CD14-positive monocyte (primary cell): ENCODE data around the gene CD248. TPM values are rescaled to one million over a fixed set of nuclear protein-coding genes. Genes with fewer than 3 reads are reported as not detected.
"Not testable (repeated sequence)": the region's sequence is repeated elsewhere in the genome, so short reads cannot be mapped to it uniquely, and the experiment has no call there.

Source experiments
- DNase-seq, 3 donors: peaks; one replicate each; pipeline ENCODE4 v3.0.0-alpha.2; 2011 to 2022
- H2AFZ ChIP-seq: 2 replicates; pipeline ENCODE4 v1.6.0; 2012; ENCODE audit warnings: mild to moderate bottlenecking, low read depth, low read length, inconsistent platforms; ENCODE audit not compliant: insufficient read depth, poor library complexity, severe bottlenecking
- H3K27ac ChIP-seq, 2 donors: 1 replicate in 1 of 2; 2 replicates in 1 of 2; pipeline ENCODE4 v1.5.1; 2012 to 2013; ENCODE audit warnings: low read length in 2 of 2, control low read depth in 1 of 2, inconsistent platforms in 1 of 2, low read depth in 1 of 2, mild to moderate bottlenecking in 1 of 2
- H3K27me3 ChIP-seq, 2 donors: one replicate each; pipeline versions ENCODE4 v1.6.0 to v1.6.1; 2011 to 2013; ENCODE audit warnings: low read length in 2 of 2; ENCODE audit not compliant: control insufficient read depth in 2 of 2, insufficient read depth in 2 of 2
- H3K36me3 ChIP-seq, 2 donors: replicated peaks in 1 of 2; 1 replicate in 1 of 2; 2 replicates in 1 of 2; pipeline versions ENCODE4 v1.5.1 to v1.6.1; 2012 to 2013; ENCODE audit warnings: low read length in 2 of 2, control low read depth in 1 of 2, inconsistent platforms in 1 of 2, mild to moderate bottlenecking in 1 of 2; ENCODE audit not compliant: insufficient read depth in 2 of 2, control insufficient read depth in 1 of 2
- H3K4me1 ChIP-seq, 2 donors: 1 replicate in 1 of 2; 2 replicates in 1 of 2; pipeline versions ENCODE4 v1.5.1 to v1.6.1; 2012 to 2013; ENCODE audit warnings: low read length in 2 of 2, control low read depth in 1 of 2, inconsistent platforms in 1 of 2, mild to moderate bottlenecking in 1 of 2, moderate library complexity in 1 of 2; ENCODE audit not compliant: insufficient read depth in 2 of 2, control insufficient read depth in 1 of 2
- H3K4me2 ChIP-seq: replicated peaks from 2 replicates; pipeline ENCODE3; 2012; ENCODE audit warnings: low read length, moderate library complexity, mild to moderate bottlenecking; ENCODE audit not compliant: poor library complexity, severe bottlenecking; ENCODE audit errors: extremely low read depth
- H3K4me3 ChIP-seq, 3 experiments: fragments of 200-600 bp in 1 of 3; sonication (generic) in 1 of 3; replicated peaks in 1 of 3; 1 replicate in 2 of 3; 2 replicates in 1 of 3; pipeline ENCODE4 v1.5.1; 2011 to 2013; ENCODE audit warnings: low read length in 3 of 3, mild to moderate bottlenecking in 3 of 3, control low read depth in 2 of 3, low read depth in 2 of 3, inconsistent platforms in 1 of 3, moderate library complexity in 1 of 3
- H3K79me2 ChIP-seq: 2 replicates; pipeline ENCODE4 v1.6.0; 2012; ENCODE audit warnings: mild to moderate bottlenecking, control low read depth, inconsistent platforms, low read length, moderate library complexity; ENCODE audit not compliant: insufficient read depth
- H3K9ac ChIP-seq: 2 replicates; pipeline ENCODE4 v1.6.0; 2017; ENCODE audit warnings: low read length, mild to moderate bottlenecking; ENCODE audit not compliant: insufficient read depth, poor library complexity, severe bottlenecking
- H3K9me3 ChIP-seq, 2 donors: replicated peaks in 1 of 2; 1 replicate in 1 of 2; 2 replicates in 1 of 2; pipeline versions ENCODE4 v1.5.1 to v1.6.1; 2012 to 2013; ENCODE audit warnings: low read length in 2 of 2, control low read depth in 1 of 2; ENCODE audit not compliant: control insufficient read depth in 1 of 2, insufficient read depth in 1 of 2
- H4K20me1 ChIP-seq: 2 replicates; pipeline ENCODE4 v1.6.0; 2012; ENCODE audit warnings: mild to moderate bottlenecking, low read length, control low read depth, moderate library complexity; ENCODE audit not compliant: insufficient read depth
- H3K27ac Mint-ChIP-seq, 7 donors: one replicate each; pipeline ENCODE4 v1.8.0; 2020; ENCODE audit warnings: mild to moderate bottlenecking in 7 of 7, mixed read lengths in 7 of 7, moderate library complexity in 6 of 7, inconsistent platforms in 2 of 7
- H3K27me3 Mint-ChIP-seq, 3 donors: one replicate each; pipeline ENCODE4 v1.8.0; 2021 to 2022; ENCODE audit warnings: low read depth in 3 of 3, mild to moderate bottlenecking in 3 of 3, mixed read lengths in 3 of 3, moderate library complexity in 3 of 3, inconsistent platforms in 1 of 3
- H3K36me3 Mint-ChIP-seq, 2 donors: one replicate each; pipeline ENCODE4 v1.8.0; 2020; ENCODE audit warnings: mixed read lengths in 2 of 2, inconsistent platforms in 1 of 2, mild to moderate bottlenecking in 1 of 2
- H3K4me1 Mint-ChIP-seq: one replicate; pipeline ENCODE4 v1.8.0; 2020; ENCODE audit warnings: mild to moderate bottlenecking, mixed read lengths
- H3K4me3 Mint-ChIP-seq, 2 donors: one replicate each; pipeline ENCODE4 v1.8.0; 2020; ENCODE audit warnings: mild to moderate bottlenecking in 2 of 2, mixed read lengths in 2 of 2, moderate library complexity in 1 of 2
- H3K9me3 Mint-ChIP-seq, 7 donors: one replicate each; pipeline ENCODE4 v1.8.0; 2020 to 2022; ENCODE audit warnings: mixed read lengths in 7 of 7, mild to moderate bottlenecking in 6 of 7, moderate library complexity in 6 of 7, inconsistent platforms in 2 of 7
- CTCF ChIP-seq: fragments of 200-600 bp; IDR thresholded peaks from one replicate; pipeline ENCODE4 v1.8.0; 2022; ENCODE audit warnings: antibody characterized with exemption, mild to moderate bottlenecking
- WGBS: methylation state at CpG from one replicate; pipeline ENCODE4 v1.1.5; 2013; ENCODE audit warnings: missing lambda C conversion rate; ENCODE audit not compliant: insufficient coverage; 5-methylcytosine and 5-hydroxymethylcytosine counted together
- intact Hi-C, 2 donors: fragments of 100-400 bp; cut with micrococcal nuclease; formaldehyde crosslinking; loops; one replicate each; pipeline versions ENCODE4 v1.15.0 to v1.15.1; 2023
- polyA plus RNA-seq, 3 donors: library from polyadenylated mRNA; depleted of rRNA in 1 of 3; unstranded in 2 of 3; stranded (reverse) in 1 of 3; fragments of 300-500 nt in 2 of 3; fragments of >200 nt in 1 of 3; fragmentation: Illumina TruSeq in 2 of 3; gene quantifications; 1 replicate in 2 of 3; 2 replicates in 1 of 3; pipeline ENCODE4 v1.2.3, GENCODE V29; 2012 to 2021

The CD248 gene
- polyA plus RNA-seq, 3 donors: 0.05 to 0.13 TPM; not detected in 1

- H3K79me2 ChIP-seq, H3K4me3 Mint-ChIP-seq, H2AFZ ChIP-seq, H3K27ac Mint-ChIP-seq, H3K36me3 Mint-ChIP-seq, H3K9me3 Mint-ChIP-seq, H4K20me1 ChIP-seq, H3K9me3 ChIP-seq, H3K4me2 ChIP-seq, H3K36me3 ChIP-seq, DNase-seq, H3K27ac ChIP-seq, H3K27me3 ChIP-seq, intact Hi-C loops, H3K9ac ChIP-seq, H3K4me3 ChIP-seq: not testable (repeated sequence)
- H3K4me1 ChIP-seq: peaks cover 30 to 33% of the 10 kb centered on the region in 2 donors
- H3K4me1 Mint-ChIP-seq: peaks cover 29% of the 10 kb centered on the region
- H3K27me3 Mint-ChIP-seq: peaks cover 0 to 13% (median 11%) of the 10 kb centered on the region in 3 donors
- no CpG with 5 or more reads among the region's 2 CpGs for WGBS
These were observed 3.4 kb upstream of the CD248 start for GRCh38 chr11:66320289-66320688.

GRCh38 chr11:66318600-66318970, 1.7 kb upstream of the CD248 start:
- Histone ChIP-seq H3K27me3 (no peaks in the 10 kb centered on the region), H2AFZ (peak overlapping the region; percentile 38), H3K27ac (peak overlapping the region; percentile 79 to 83), H3K9ac (no peak overlapping the region), H3K4me1 (peaks cover 38 to 45% of the 10 kb centered on the region in 2 donors), H3K36me3 (no peaks in the 10 kb centered on the region), H4K20me1 (no peaks in the 10 kb centered on the region), H3K79me2 (no peaks in the 10 kb centered on the region), H3K4me3 (peak overlapping the region in 1 of 3 experiments; percentile 19), H3K4me2 (peak overlapping the region; percentile 58), H3K9me3 (no peaks in the 10 kb centered on the region)
- peaks cover 0 to 2% of the 10 kb centered on the region in 2 donors for H3K36me3 Mint-ChIP-seq
- 50% methylated on average over 2 of the region's 3 CpGs for WGBS
- peaks cover 0 to 16% (median 13%) of the 10 kb centered on the region in 3 donors for H3K27me3 Mint-ChIP-seq
- peaks cover 0 to 9% (median 3%) of the 10 kb centered on the region in 7 donors for H3K9me3 Mint-ChIP-seq
- peaks cover 36% of the 10 kb centered on the region for H3K4me1 Mint-ChIP-seq
- TF ChIP-seq CTCF: no peak
- H3K27ac Mint-ChIP-seq: peak overlapping the region; percentile 88 to 96 (median 94)
- no peak for DNase-seq
- intact Hi-C loops: loop anchor here in 1 of 2 donors (10.0 kb wide), 1 partner anchor 66 kb away; no protein-coding TSS in a partner anchor
- H3K4me3 Mint-ChIP-seq: peak overlapping the region in 1 of 2 donors; percentile 39
